Measurements from ENCODE around the gene PCK2. TPM values are rescaled to one million over a fixed set of nuclear protein-coding genes. Genes with fewer than 3 reads are reported as not detected.

Gene PCK2
- total and polyA plus RNA-seq, 2 of the 13 experiments (the other 11 are each of a cell fraction or from before 2014, with no cell fraction given): 129 to 272 TPM

DNA sequence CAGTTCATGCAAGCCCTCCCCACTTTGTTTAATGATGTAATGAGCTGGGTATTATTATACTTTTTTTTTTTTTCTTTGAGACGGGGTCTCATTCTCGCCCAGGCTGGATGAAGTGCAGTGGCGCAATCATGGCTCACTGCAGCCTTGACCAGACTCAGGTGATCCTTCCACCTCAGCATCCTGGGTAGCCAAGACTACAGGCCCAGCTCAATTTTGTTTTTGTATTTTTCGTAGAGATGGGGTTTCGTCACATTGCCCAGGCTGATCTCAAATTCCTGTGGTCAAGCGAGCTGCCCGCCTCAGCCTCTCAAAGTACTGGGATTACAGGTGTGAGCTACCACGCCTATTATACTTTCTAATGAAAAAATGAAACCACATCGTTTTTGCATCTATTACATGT is 15.9 kb downstream of the PCK2 start (continued):
- TF ChIP-seq, protein P1, sequence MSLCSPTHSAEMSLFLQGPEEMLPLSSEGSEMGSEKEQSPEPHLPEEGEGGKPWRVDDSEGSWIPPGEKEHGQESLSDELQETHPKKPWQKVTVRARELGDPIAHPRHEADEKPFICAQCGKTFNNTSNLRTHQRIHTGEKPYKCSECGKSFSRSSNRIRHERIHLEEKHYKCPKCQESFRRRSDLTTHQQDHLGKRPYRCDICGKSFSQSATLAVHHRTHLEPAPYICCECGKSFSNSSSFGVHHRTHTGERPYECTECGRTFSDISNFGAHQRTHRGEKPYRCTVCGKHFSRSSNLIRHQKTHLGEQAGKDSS (CRISPR knock-in tag; IDR thresholded peaks at IDR 0.05; ENCODE audit: borderline replicate concordance, low read depth): no peak
- TF ChIP-seq NR3C1 (CRISPR knock-in tag; IDR thresholded peaks at IDR 0.05) (no peak), ZNF562 (CRISPR knock-in tag; IDR thresholded peaks at IDR 0.05; ENCODE audit: borderline replicate concordance) (no peak), SOX13 (IDR thresholded peaks at IDR 0.05) (no peak), SOX13 (CRISPR knock-in tag; conservative IDR thresholded peaks at IDR 0.05 in 1 of 2, IDR thresholded peaks at IDR 0.05 in 1 of 2) (peak in 1 of 2 experiments; percentile 33; a peak in 1 of 4 replicates), ZNF350 (CRISPR knock-in tag; IDR thresholded peaks at IDR 0.05; ENCODE audit: borderline replicate concordance, low read depth) (no peak), FOXO1 (CRISPR knock-in tag; IDR thresholded peaks at IDR 0.05) (no peak), THYN1 (CRISPR knock-in tag; IDR thresholded peaks at IDR 0.05; ENCODE audit: borderline replicate concordance, low read depth) (no peak), NCOA5 (CRISPR knock-in tag; IDR thresholded peaks at IDR 0.05) (no peak), ISL2 (CRISPR knock-in tag; IDR thresholded peaks at IDR 0.05) (0 out of 2 replicates have a peak, but pooled peaks have one; percentile 35), ZFP82 (CRISPR knock-in tag; IDR thresholded peaks at IDR 0.05; ENCODE audit: borderline replicate concordance) (no peak), NBN (conservative IDR thresholded peaks at IDR 0.05) (no peak), ZNF788 (CRISPR knock-in tag; IDR thresholded peaks at IDR 0.05; ENCODE audit: borderline replicate concordance) (no peak), ZBTB38 (CRISPR knock-in tag; IDR thresholded peaks at IDR 0.05) (peak; percentile 44; the same call in 1 of the 2 replicates), TEAD3 (CRISPR knock-in tag; optimal IDR thresholded peaks at IDR 0.05; ENCODE audit: borderline replicate concordance) (peak; percentile 65), REL (CRISPR knock-in tag; conservative IDR thresholded peaks at IDR 0.05) (no peak), ARNT (IDR thresholded peaks at IDR 0.05) (no peak), SYNCRIP (IDR thresholded peaks at IDR 0.05; ENCODE audit: insufficient read depth, low read depth, low read length) (no peak), ZFX (CRISPR knock-in tag; IDR thresholded peaks at IDR 0.05; ENCODE audit: low read depth) (no peak), HNRNPK (IDR thresholded peaks at IDR 0.05; ENCODE audit: low read depth, low read length, poor library complexity, severe bottlenecking) (no peak), KDM6A (CRISPR knock-in tag; IDR thresholded peaks at IDR 0.05; ENCODE audit: low read depth) (peak; percentile 19; the same call in 1 of the 2 replicates)
- TF ChIP-seq, protein P2, sequence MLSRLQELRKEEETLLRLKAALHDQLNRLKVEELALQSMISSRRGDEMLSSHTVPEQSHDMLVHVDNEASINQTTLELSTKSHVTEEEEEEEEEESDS (CRISPR knock-in tag; IDR thresholded peaks at IDR 0.05; ENCODE audit: borderline replicate concordance): no peak
- TF ChIP-seq, protein P3, sequence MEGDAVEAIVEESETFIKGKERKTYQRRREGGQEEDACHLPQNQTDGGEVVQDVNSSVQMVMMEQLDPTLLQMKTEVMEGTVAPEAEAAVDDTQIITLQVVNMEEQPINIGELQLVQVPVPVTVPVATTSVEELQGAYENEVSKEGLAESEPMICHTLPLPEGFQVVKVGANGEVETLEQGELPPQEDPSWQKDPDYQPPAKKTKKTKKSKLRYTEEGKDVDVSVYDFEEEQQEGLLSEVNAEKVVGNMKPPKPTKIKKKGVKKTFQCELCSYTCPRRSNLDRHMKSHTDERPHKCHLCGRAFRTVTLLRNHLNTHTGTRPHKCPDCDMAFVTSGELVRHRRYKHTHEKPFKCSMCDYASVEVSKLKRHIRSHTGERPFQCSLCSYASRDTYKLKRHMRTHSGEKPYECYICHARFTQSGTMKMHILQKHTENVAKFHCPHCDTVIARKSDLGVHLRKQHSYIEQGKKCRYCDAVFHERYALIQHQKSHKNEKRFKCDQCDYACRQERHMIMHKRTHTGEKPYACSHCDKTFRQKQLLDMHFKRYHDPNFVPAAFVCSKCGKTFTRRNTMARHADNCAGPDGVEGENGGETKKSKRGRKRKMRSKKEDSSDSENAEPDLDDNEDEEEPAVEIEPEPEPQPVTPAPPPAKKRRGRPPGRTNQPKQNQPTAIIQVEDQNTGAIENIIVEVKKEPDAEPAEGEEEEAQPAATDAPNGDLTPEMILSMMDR (CRISPR knock-in tag; IDR thresholded peaks at IDR 0.05): no peak
- TF ChIP-seq, protein P4, sequence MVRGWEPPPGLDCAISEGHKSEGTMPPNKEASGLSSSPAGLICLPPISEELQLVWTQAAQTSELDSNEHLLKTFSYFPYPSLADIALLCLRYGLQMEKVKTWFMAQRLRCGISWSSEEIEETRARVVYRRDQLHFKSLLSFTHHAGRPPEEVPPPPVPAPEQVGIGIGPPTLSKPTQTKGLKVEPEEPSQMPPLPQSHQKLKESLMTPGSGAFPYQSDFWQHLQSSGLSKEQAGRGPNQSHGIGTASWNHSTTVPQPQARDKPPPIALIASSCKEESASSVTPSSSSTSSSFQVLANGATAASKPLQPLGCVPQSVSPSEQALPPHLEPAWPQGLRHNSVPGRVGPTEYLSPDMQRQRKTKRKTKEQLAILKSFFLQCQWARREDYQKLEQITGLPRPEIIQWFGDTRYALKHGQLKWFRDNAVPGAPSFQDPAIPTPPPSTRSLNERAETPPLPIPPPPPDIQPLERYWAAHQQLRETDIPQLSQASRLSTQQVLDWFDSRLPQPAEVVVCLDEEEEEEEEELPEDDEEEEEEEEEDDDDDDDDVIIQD (CRISPR knock-in tag; IDR thresholded peaks at IDR 0.05; ENCODE audit: low read depth): peak; percentile 24; the same call in 1 of the 2 replicates
- TF ChIP-seq, protein P5, sequence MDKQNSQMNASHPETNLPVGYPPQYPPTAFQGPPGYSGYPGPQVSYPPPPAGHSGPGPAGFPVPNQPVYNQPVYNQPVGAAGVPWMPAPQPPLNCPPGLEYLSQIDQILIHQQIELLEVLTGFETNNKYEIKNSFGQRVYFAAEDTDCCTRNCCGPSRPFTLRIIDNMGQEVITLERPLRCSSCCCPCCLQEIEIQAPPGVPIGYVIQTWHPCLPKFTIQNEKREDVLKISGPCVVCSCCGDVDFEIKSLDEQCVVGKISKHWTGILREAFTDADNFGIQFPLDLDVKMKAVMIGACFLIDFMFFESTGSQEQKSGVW (CRISPR knock-in tag; IDR thresholded peaks at IDR 0.05; ENCODE audit: borderline replicate concordance): no peak
